Stimulated activated CD4-positive, alpha-beta T cell treated with anti-CD3 and anti-CD28 coated beads, Interleukin-12 subunit alpha, Interleukin-12 subunit beta, amount 100 ng/mL, for 4 hours (primary cell): ENCODE results near the gene AK8.

Experiments used
- DNase-seq: peaks from one replicate; pipeline ENCODE4 v3.0.0-alpha.2; 2020

The AK8 gene

GRCh38 chr9:132710333-132710732 is 167.8 kb downstream of the AK8 start:
- DNase-seq = no peak

GRCh38 chr9:132708769-132709430 is 169.2 kb downstream of the AK8 start:
- no peak for DNase-seq

- DNase-seq = no peak
Observed at GRCh38 chr9:132708239-132708638, 169.8 kb downstream of the AK8 start.

- DNase-seq = no peak
Observed at GRCh38 chr9:132703336-132703735, 174.7 kb downstream of the AK8 start.

- DNase-seq = no peak
Observed at GRCh38 chr9:132702254-132702653, 175.8 kb downstream of the AK8 start.

GRCh38 chr9:132699956-132700355 is 178.1 kb downstream of the AK8 start:
- no peak for DNase-seq

GRCh38 chr9:132698989-132699388 is 179.1 kb downstream of the AK8 start:
- DNase-seq = no peak

- DNase-seq = no peak
Observed at GRCh38 chr9:132697230-132697629, 180.9 kb downstream of the AK8 start.

- DNase-seq = no peak
Observed at GRCh38 chr9:132694144-132694543, 183.9 kb downstream of the AK8 start.

- DNase-seq = no peak
Observed at GRCh38 chr9:132690696-132691095, 187.4 kb downstream of the AK8 start.

- DNase-seq = no peak
Observed at GRCh38 chr9:132683873-132684272, 194.2 kb downstream of the AK8 start.

GRCh38 chr9:132681561-132681960 is 196.5 kb downstream of the AK8 start:
- no peak for DNase-seq

- no peak for DNase-seq
Observed at GRCh38 chr9:132679946-132680625, 198.0 kb downstream of the AK8 start.

- DNase-seq = no peak
Observed at GRCh38 chr9:132677976-132678375, 200.1 kb downstream of the AK8 start.
